ENCODE results near the gene ZIC3.

Gene ZIC3

DNA sequence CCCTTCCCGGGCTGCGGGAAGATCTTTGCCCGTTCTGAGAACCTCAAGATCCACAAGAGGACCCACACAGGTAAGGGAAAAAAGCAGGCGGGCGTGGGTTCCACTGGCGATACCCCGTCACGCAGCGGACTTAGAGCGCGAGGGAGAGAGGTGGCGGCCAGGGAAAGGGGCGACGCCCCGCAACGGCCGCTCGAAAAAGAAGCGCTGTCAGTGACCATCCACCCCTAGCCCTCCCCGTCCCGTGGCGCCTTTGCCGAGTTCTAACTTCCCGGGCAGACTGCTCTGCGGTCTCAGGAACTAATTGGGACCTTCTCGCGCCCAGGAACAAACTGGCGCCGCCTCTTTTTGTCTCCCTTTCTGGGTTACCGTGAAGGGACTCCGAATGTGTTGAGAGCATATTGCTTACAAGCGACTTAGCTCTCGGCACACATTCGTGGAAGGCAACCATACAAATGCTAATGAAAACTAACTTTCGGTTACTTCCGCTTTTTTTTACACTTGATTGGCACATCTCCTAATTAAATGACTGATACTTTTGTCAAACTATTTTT is 1.8 kb downstream of the ZIC3 start:
- TF ChIP-seq, protein P1, sequence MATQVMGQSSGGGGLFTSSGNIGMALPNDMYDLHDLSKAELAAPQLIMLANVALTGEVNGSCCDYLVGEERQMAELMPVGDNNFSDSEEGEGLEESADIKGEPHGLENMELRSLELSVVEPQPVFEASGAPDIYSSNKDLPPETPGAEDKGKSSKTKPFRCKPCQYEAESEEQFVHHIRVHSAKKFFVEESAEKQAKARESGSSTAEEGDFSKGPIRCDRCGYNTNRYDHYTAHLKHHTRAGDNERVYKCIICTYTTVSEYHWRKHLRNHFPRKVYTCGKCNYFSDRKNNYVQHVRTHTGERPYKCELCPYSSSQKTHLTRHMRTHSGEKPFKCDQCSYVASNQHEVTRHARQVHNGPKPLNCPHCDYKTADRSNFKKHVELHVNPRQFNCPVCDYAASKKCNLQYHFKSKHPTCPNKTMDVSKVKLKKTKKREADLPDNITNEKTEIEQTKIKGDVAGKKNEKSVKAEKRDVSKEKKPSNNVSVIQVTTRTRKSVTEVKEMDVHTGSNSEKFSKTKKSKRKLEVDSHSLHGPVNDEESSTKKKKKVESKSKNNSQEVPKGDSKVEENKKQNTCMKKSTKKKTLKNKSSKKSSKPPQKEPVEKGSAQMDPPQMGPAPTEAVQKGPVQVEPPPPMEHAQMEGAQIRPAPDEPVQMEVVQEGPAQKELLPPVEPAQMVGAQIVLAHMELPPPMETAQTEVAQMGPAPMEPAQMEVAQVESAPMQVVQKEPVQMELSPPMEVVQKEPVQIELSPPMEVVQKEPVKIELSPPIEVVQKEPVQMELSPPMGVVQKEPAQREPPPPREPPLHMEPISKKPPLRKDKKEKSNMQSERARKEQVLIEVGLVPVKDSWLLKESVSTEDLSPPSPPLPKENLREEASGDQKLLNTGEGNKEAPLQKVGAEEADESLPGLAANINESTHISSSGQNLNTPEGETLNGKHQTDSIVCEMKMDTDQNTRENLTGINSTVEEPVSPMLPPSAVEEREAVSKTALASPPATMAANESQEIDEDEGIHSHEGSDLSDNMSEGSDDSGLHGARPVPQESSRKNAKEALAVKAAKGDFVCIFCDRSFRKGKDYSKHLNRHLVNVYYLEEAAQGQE (IDR thresholded peaks at IDR 0.05; ENCODE audit: insufficient read depth in 1 of 2, low read depth in 2 of 2, low read length in 2 of 2): no peak

DNA sequence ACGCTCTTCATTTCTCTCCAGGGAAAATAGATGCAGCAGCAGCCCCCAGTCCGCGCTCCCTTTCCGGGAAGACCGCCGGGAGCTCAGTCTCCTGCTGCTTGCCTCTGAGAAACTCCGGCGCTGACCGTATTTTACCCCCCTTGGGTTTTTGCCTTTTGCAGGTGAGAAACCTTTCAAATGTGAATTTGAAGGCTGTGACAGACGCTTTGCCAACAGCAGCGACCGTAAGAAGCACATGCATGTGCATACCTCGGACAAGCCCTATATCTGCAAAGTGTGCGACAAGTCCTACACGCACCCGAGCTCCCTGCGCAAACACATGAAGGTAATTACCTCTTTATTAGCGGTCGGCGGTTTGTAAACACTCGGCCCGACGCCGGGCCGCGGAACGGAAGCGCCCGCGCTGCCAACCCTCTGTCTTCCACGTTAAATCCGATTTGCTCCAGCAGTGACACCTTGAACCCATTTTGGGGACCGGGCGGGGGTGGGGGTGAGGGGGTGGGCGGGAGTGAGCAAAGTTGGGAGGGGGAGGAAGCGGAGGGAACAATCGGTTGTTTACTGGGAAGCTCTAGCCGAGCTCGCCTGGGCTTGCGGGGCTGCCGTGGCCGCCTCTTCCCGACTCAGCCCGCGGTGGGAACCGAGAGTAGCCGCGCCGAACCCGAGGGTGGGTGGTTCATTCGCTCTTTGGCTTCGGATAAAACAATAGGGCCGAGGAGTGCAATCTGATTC is 3.0 kb downstream of the ZIC3 start:
- TF ChIP-seq SIN3A (IDR thresholded peaks at IDR 0.05; ENCODE audit: borderline replicate concordance, insufficient read depth, low read length) (no peak), POLR2AphosphoS5 (IDR thresholded peaks at IDR 0.05; ENCODE audit: low read depth, low read length) (no peak), FOXP2 (optimal IDR thresholded peaks at IDR 0.05; ENCODE audit: borderline replicate concordance, extremely low read depth, extremely low read length, insufficient read depth) (no peak), TAF1 (IDR thresholded peaks at IDR 0.05; ENCODE audit: borderline replicate concordance, insufficient read depth, low read length) (no peak)
- TF ChIP-seq, protein P1 (IDR thresholded peaks at IDR 0.05; ENCODE audit: insufficient read depth in 1 of 2, low read depth in 2 of 2, low read length in 2 of 2): no peak

DNA sequence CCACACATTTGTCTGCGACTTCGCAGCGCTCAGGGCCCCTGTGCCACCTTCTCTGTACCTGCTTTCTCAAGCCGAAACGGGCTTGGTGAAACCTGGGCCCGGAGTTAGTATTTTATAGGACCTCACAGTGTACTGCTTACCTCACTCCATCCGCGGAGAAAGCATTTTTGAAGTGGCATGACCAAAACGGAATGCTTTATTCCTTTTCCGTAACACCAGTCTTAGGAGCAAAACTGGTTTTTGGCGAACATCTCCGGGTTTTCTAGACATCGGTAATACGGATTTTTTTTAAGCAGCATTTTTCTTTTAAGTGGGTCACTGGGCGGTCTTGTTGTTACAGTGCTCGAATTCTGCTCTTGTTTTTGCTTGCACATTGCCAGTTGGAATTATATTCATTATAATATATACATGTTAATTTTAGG is 3.6 kb downstream of the ZIC3 start:
- TF ChIP-seq TAF1 (IDR thresholded peaks at IDR 0.05; ENCODE audit: borderline replicate concordance, insufficient read depth, low read length) (no peak), SIN3A (IDR thresholded peaks at IDR 0.05; ENCODE audit: borderline replicate concordance, insufficient read depth, low read length) (no peak), FOXP2 (optimal IDR thresholded peaks at IDR 0.05; ENCODE audit: borderline replicate concordance, extremely low read depth, extremely low read length, insufficient read depth) (no peak), POLR2AphosphoS5 (IDR thresholded peaks at IDR 0.05; ENCODE audit: low read depth, low read length) (no peak)
- TF ChIP-seq, protein P1 (IDR thresholded peaks at IDR 0.05; ENCODE audit: insufficient read depth in 1 of 2, low read depth in 2 of 2, low read length in 2 of 2): no peak

DNA sequence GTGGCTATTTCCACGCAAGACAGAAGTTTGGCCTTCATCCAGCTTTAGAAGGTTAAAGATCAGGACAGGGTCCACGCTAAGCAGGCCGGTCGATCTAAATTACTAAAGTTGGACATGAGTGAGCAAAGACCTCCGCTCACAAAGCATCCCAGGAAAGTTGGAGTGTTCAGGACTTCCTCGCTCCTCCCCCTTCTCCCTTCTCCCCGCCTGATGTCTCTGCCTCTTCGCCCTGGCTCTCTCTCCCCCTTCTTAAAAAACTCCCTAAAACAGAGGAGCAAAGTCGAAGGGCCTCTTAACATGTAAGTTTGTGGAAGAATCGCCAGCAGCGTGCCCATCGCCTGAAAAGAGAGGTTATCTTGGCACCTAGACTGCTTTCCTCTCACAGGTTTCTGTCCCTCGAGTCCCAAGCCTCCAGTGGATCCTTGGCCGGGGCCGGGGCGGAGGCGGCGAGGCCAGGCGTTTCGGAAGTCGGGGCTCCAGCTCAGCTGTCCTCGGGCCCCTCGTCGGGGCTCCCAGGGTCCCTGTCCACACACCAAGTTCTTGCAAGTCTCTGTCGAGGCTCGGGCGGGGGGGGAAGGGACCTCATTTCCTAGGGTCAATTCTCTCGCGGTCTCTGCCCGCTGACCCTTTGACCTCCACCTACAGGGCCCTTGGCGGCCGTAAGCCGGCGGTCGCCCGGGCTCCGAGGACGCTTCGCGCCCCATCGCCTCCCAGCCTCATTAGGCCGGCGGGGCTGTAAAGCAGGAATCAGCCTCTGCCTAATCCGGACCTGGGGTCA is 7.6 kb downstream of the ZIC3 start:
- TF ChIP-seq POLR2AphosphoS5 (IDR thresholded peaks at IDR 0.05; ENCODE audit: low read depth, low read length) (no peak), FOXP2 (optimal IDR thresholded peaks at IDR 0.05; ENCODE audit: borderline replicate concordance, extremely low read depth, extremely low read length, insufficient read depth) (no peak), TAF1 (IDR thresholded peaks at IDR 0.05; ENCODE audit: borderline replicate concordance, insufficient read depth, low read length) (no peak), SIN3A (IDR thresholded peaks at IDR 0.05; ENCODE audit: borderline replicate concordance, insufficient read depth, low read length) (no peak)
- TF ChIP-seq, protein P1 (IDR thresholded peaks at IDR 0.05; ENCODE audit: insufficient read depth in 1 of 2, low read depth in 2 of 2, low read length in 2 of 2): no peak
